CD14-positive monocyte (primary cell): ENCODE results near the gene SPATA9. TPM values are rescaled to one million over a fixed set of nuclear protein-coding genes. Genes with fewer than 3 reads are reported as not detected.
"Not testable (repeated sequence)": the region's sequence is repeated elsewhere in the genome, so short reads cannot be mapped to it uniquely, and the experiment has no call there.

Experiments used
- DNase-seq, 3 donors: peaks; one replicate each; pipeline ENCODE4 v3.0.0-alpha.2; 2011 to 2022
- H2AFZ ChIP-seq: 2 replicates; pipeline ENCODE4 v1.6.0; 2012; ENCODE audit warnings: mild to moderate bottlenecking, low read depth, low read length, inconsistent platforms; ENCODE audit not compliant: insufficient read depth, poor library complexity, severe bottlenecking
- H3K27ac ChIP-seq, 2 donors: 1 replicate in 1 of 2; 2 replicates in 1 of 2; pipeline ENCODE4 v1.5.1; 2012 to 2013; ENCODE audit warnings: low read length in 2 of 2, control low read depth in 1 of 2, inconsistent platforms in 1 of 2, low read depth in 1 of 2, mild to moderate bottlenecking in 1 of 2
- H3K27me3 ChIP-seq, 2 donors: one replicate each; pipeline versions ENCODE4 v1.6.0 to v1.6.1; 2011 to 2013; ENCODE audit warnings: low read length in 2 of 2; ENCODE audit not compliant: control insufficient read depth in 2 of 2, insufficient read depth in 2 of 2
- H3K36me3 ChIP-seq, 2 donors: replicated peaks in 1 of 2; 1 replicate in 1 of 2; 2 replicates in 1 of 2; pipeline versions ENCODE4 v1.5.1 to v1.6.1; 2012 to 2013; ENCODE audit warnings: low read length in 2 of 2, control low read depth in 1 of 2, inconsistent platforms in 1 of 2, mild to moderate bottlenecking in 1 of 2; ENCODE audit not compliant: insufficient read depth in 2 of 2, control insufficient read depth in 1 of 2
- H3K4me1 ChIP-seq, 2 donors: 1 replicate in 1 of 2; 2 replicates in 1 of 2; pipeline versions ENCODE4 v1.5.1 to v1.6.1; 2012 to 2013; ENCODE audit warnings: low read length in 2 of 2, control low read depth in 1 of 2, inconsistent platforms in 1 of 2, mild to moderate bottlenecking in 1 of 2, moderate library complexity in 1 of 2; ENCODE audit not compliant: insufficient read depth in 2 of 2, control insufficient read depth in 1 of 2
- H3K4me2 ChIP-seq: replicated peaks from 2 replicates; pipeline ENCODE3; 2012; ENCODE audit warnings: low read length, moderate library complexity, mild to moderate bottlenecking; ENCODE audit not compliant: poor library complexity, severe bottlenecking; ENCODE audit errors: extremely low read depth
- H3K4me3 ChIP-seq, 3 experiments: fragments of 200-600 bp in 1 of 3; sonication (generic) in 1 of 3; replicated peaks in 1 of 3; 1 replicate in 2 of 3; 2 replicates in 1 of 3; pipeline ENCODE4 v1.5.1; 2011 to 2013; ENCODE audit warnings: low read length in 3 of 3, mild to moderate bottlenecking in 3 of 3, control low read depth in 2 of 3, low read depth in 2 of 3, inconsistent platforms in 1 of 3, moderate library complexity in 1 of 3
- H3K79me2 ChIP-seq: 2 replicates; pipeline ENCODE4 v1.6.0; 2012; ENCODE audit warnings: mild to moderate bottlenecking, control low read depth, inconsistent platforms, low read length, moderate library complexity; ENCODE audit not compliant: insufficient read depth
- H3K9ac ChIP-seq: 2 replicates; pipeline ENCODE4 v1.6.0; 2017; ENCODE audit warnings: low read length, mild to moderate bottlenecking; ENCODE audit not compliant: insufficient read depth, poor library complexity, severe bottlenecking
- H3K9me3 ChIP-seq, 2 donors: replicated peaks in 1 of 2; 1 replicate in 1 of 2; 2 replicates in 1 of 2; pipeline versions ENCODE4 v1.5.1 to v1.6.1; 2012 to 2013; ENCODE audit warnings: low read length in 2 of 2, control low read depth in 1 of 2; ENCODE audit not compliant: control insufficient read depth in 1 of 2, insufficient read depth in 1 of 2
- H4K20me1 ChIP-seq: 2 replicates; pipeline ENCODE4 v1.6.0; 2012; ENCODE audit warnings: mild to moderate bottlenecking, low read length, control low read depth, moderate library complexity; ENCODE audit not compliant: insufficient read depth
- H3K27ac Mint-ChIP-seq, 7 donors: one replicate each; pipeline ENCODE4 v1.8.0; 2020; ENCODE audit warnings: mild to moderate bottlenecking in 7 of 7, mixed read lengths in 7 of 7, moderate library complexity in 6 of 7, inconsistent platforms in 2 of 7
- H3K27me3 Mint-ChIP-seq, 3 donors: one replicate each; pipeline ENCODE4 v1.8.0; 2021 to 2022; ENCODE audit warnings: low read depth in 3 of 3, mild to moderate bottlenecking in 3 of 3, mixed read lengths in 3 of 3, moderate library complexity in 3 of 3, inconsistent platforms in 1 of 3
- H3K36me3 Mint-ChIP-seq, 2 donors: one replicate each; pipeline ENCODE4 v1.8.0; 2020; ENCODE audit warnings: mixed read lengths in 2 of 2, inconsistent platforms in 1 of 2, mild to moderate bottlenecking in 1 of 2
- H3K4me1 Mint-ChIP-seq: one replicate; pipeline ENCODE4 v1.8.0; 2020; ENCODE audit warnings: mild to moderate bottlenecking, mixed read lengths
- H3K4me3 Mint-ChIP-seq, 2 donors: one replicate each; pipeline ENCODE4 v1.8.0; 2020; ENCODE audit warnings: mild to moderate bottlenecking in 2 of 2, mixed read lengths in 2 of 2, moderate library complexity in 1 of 2
- H3K9me3 Mint-ChIP-seq, 7 donors: one replicate each; pipeline ENCODE4 v1.8.0; 2020 to 2022; ENCODE audit warnings: mixed read lengths in 7 of 7, mild to moderate bottlenecking in 6 of 7, moderate library complexity in 6 of 7, inconsistent platforms in 2 of 7
- CTCF ChIP-seq: fragments of 200-600 bp; IDR thresholded peaks from one replicate; pipeline ENCODE4 v1.8.0; 2022; ENCODE audit warnings: antibody characterized with exemption, mild to moderate bottlenecking
- WGBS: methylation state at CpG from one replicate; pipeline ENCODE4 v1.1.5; 2013; ENCODE audit warnings: missing lambda C conversion rate; ENCODE audit not compliant: insufficient coverage; 5-methylcytosine and 5-hydroxymethylcytosine counted together
- intact Hi-C, 2 donors: fragments of 100-400 bp; cut with micrococcal nuclease; formaldehyde crosslinking; loops; one replicate each; pipeline versions ENCODE4 v1.15.0 to v1.15.1; 2023
- polyA plus RNA-seq, 3 donors: library from polyadenylated mRNA; depleted of rRNA in 1 of 3; unstranded in 2 of 3; stranded (reverse) in 1 of 3; fragments of 300-500 nt in 2 of 3; fragments of >200 nt in 1 of 3; fragmentation: Illumina TruSeq in 2 of 3; gene quantifications; 1 replicate in 2 of 3; 2 replicates in 1 of 3; pipeline ENCODE4 v1.2.3, GENCODE V29; 2012 to 2021

The SPATA9 gene
- polyA plus RNA-seq, 3 donors: not detected

- no peak for DNase-seq
- Histone ChIP-seq H3K4me1 (peaks cover 14 to 19% of the 10 kb centered on the region in 2 donors), H4K20me1 (no peaks in the 10 kb centered on the region), H3K79me2 (no peaks in the 10 kb centered on the region), H3K27ac (no peak overlapping the region), H3K4me3 (no peak overlapping the region), H2AFZ (no peak overlapping the region), H3K36me3 (no peaks in the 10 kb centered on the region), H3K9ac (no peak overlapping the region), H3K27me3 (no peaks in the 10 kb centered on the region), H3K9me3 (peaks cover 0 to 3% of the 10 kb centered on the region in 2 donors), H3K4me2 (no peak overlapping the region)
- H3K4me1 Mint-ChIP-seq: peaks cover 16% of the 10 kb centered on the region
- 98% methylated on average over 4 of the region's 5 CpGs for WGBS
- H3K27ac Mint-ChIP-seq: peak overlapping the region in 1 of 7 donors; percentile 57
- no peak overlapping the region for H3K4me3 Mint-ChIP-seq
- intact Hi-C loops: no loop called here
- TF ChIP-seq CTCF: no peak
- H3K36me3 Mint-ChIP-seq: peaks cover 0 to 1% of the 10 kb centered on the region in 2 donors
- no peaks in the 10 kb centered on the region for H3K27me3 Mint-ChIP-seq
- H3K9me3 Mint-ChIP-seq: peaks cover 4 to 11% (median 5%) of the 10 kb centered on the region in 7 donors
Measured at GRCh38 chr5:95715799-95716461, 33.1 kb upstream of the SPATA9 start.

DNA sequence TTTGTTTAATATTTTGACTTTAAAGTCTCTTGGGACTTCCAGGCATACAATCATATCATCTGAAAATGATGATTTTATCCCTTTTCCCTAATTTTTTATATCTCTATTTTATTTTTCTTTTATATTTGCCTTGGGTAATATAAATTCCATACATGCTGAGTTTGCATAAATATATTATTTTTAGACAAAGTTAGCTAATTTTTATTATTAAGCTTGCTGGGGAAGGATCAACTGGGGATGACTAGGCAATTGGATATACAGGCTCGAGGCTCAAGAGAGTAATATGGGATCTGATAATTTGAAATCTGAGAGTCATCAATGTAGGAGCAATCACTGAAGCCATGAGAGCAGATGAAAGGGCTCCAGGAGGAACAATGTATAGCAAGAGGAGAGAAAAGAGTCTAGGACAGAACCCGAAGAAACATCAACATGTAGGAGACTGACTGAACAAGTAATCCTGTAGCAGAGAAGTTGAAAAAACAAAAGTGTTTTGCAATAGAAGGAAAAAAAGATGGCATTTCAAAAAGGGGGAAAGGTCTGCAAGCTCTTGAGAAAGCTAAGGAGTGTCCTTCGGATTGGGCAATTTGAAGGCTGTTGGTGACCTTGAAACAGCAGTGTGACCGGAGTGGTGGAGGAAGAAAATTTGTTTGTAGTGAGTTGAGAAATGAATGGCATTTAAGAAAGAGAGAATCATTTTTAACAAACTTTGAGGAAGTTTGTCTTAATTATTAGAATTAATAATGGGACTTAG, 31.3 kb upstream of the SPATA9 start:
- H3K36me3 ChIP-seq: no peaks in the 10 kb centered on the region
- H2AFZ ChIP-seq: peak overlapping the region; percentile 31
- H3K4me1 ChIP-seq: peaks cover 14 to 19% of the 10 kb centered on the region in 2 donors
- Mint-ChIP-seq H3K4me3 (no peak overlapping the region), H3K4me1 (peaks cover 16% of the 10 kb centered on the region), H3K27ac (peak overlapping the region in 2 of 7 donors; percentile 46 to 52), H3K9me3 (peaks cover 4 to 11% (median 5%) of the 10 kb centered on the region in 7 donors), H3K36me3 (peaks cover 0 to 1% of the 10 kb centered on the region in 2 donors), H3K27me3 (peaks cover 0 to 2% (median 0%) of the 10 kb centered on the region in 3 donors)
- H3K27ac ChIP-seq: no peak overlapping the region
- no peak overlapping the region for H3K4me2 ChIP-seq
- peak in 1 of 3 donors; percentile 8 for DNase-seq
- peaks cover 0 to 3% of the 10 kb centered on the region in 2 donors for H3K9me3 ChIP-seq
- no peak overlapping the region for H3K9ac ChIP-seq
- intact Hi-C loops: no loop called here
- no peak for TF ChIP-seq CTCF
- WGBS: 37% methylated on average over 4 of the region's 4 CpGs
- H3K4me3 ChIP-seq: no peak overlapping the region
- no peaks in the 10 kb centered on the region for H4K20me1 ChIP-seq
- no peaks in the 10 kb centered on the region for H3K79me2 ChIP-seq
- no peaks in the 10 kb centered on the region for H3K27me3 ChIP-seq

DNA sequence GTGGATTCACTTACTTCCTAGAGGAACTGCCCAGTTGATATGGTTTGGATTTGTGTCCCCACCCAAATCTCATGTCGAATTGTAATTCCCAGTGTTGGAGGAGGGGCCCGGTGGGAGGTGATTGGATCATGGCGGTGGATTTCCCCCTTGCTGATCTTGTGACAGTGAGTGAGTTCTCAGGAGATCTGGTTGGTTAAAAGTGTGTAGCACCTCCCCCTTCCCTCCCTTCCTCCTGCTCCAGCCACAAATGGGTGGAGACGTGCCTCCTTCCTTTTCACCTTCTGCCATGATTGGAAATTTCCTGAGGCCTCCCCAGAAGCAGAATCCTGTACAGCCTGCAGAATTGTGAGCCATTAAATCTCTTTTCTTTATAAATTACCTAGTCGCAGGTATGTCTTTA, 30.5 kb upstream of the SPATA9 start:
- WGBS: no CpG with 5 or more reads among the region's 5 CpGs
- H3K27ac Mint-ChIP-seq, H3K79me2 ChIP-seq, H3K27me3 ChIP-seq, H3K9ac ChIP-seq, H3K36me3 ChIP-seq, H3K9me3 ChIP-seq, DNase-seq, H3K4me2 ChIP-seq, H3K4me3 ChIP-seq, H3K27me3 Mint-ChIP-seq, H3K4me3 Mint-ChIP-seq, H3K36me3 Mint-ChIP-seq, H3K27ac ChIP-seq, H2AFZ ChIP-seq, intact Hi-C loops, H4K20me1 ChIP-seq: not testable (repeated sequence)
- Mint-ChIP-seq H3K4me1 (peaks cover 16% of the 10 kb centered on the region), H3K9me3 (peaks cover 4 to 11% (median 5%) of the 10 kb centered on the region in 7 donors)
- H3K4me1 ChIP-seq: peaks cover 7 to 13% of the 10 kb centered on the region in 2 donors
